Upper lobe of left lung (tissue), 6 donors: ENCODE results near the gene SLCO3A1. TPM values are rescaled to one million over a fixed set of nuclear protein-coding genes. Genes with fewer than 3 reads are reported as not detected.

Source experiments
- ATAC-seq, 2 donors: fragments of 200-7000 bp; cut with Tn5 transposase; one replicate each; pipeline ENCODE4 v1.9.1; 2022; ENCODE audit warnings: mild to moderate bottlenecking in 2 of 2, moderate library complexity in 2 of 2; ENCODE audit not compliant: low FRiP score in 2 of 2
- DNase-seq, 2 donors: peaks; one replicate each; pipeline ENCODE4 v3.0.0-alpha.2; 2019 to 2020
- H3K27ac ChIP-seq, 4 donors: fragments of 200-600 bp; sonication (generic); one replicate each; pipeline ENCODE4 v1.5.1; 2016 to 2019
- H3K27me3 ChIP-seq, 4 donors: fragments of 200-600 bp; sonication (generic); one replicate each; pipeline ENCODE4 v1.5.1; 2017 to 2019
- H3K36me3 ChIP-seq, 4 donors: fragments of 200-600 bp; sonication (generic); one replicate each; pipeline ENCODE4 v1.5.1; 2016 to 2019
- H3K4me1 ChIP-seq, 4 donors: fragments of 200-600 bp; sonication (generic); one replicate each; pipeline ENCODE4 v1.5.1; 2018 to 2019
- H3K4me3 ChIP-seq, 4 donors: fragments of 200-600 bp; sonication (generic); one replicate each; pipeline ENCODE4 v1.5.1; 2017 to 2019; ENCODE audit warnings: mild to moderate bottlenecking in 2 of 4, moderate library complexity in 1 of 4
- H3K9me3 ChIP-seq, 4 donors: fragments of 200-600 bp; sonication (generic); one replicate each; pipeline ENCODE4 v1.5.1; 2018 to 2019
- EP300 ChIP-seq, 4 donors: sonication (generic); formaldehyde crosslinking; IDR thresholded peaks; one replicate each; pipeline ENCODE4 v1.5.1; 2017; ENCODE audit warnings: antibody characterized with exemption in 4 of 4, control low read depth in 2 of 4
- POLR2A ChIP-seq, 4 donors: fragments of 450-650 bp; IDR thresholded peaks; one replicate each; pipeline ENCODE4 v1.5.1; 2016 to 2017; ENCODE audit warnings: antibody characterized with exemption in 4 of 4, mild to moderate bottlenecking in 2 of 4
- POLR2AphosphoS5 ChIP-seq, 2 donors: sonication (generic); formaldehyde crosslinking; IDR thresholded peaks; one replicate each; pipeline ENCODE4 v1.5.1; 2017; ENCODE audit warnings: antibody characterized with exemption in 2 of 2
- WGBS, 2 donors: methylation state at CpG; one replicate each; pipeline ENCODE4 v1.1.5; 2017 to 2018; 5-methylcytosine and 5-hydroxymethylcytosine counted together
- total RNA-seq, 6 donors: library from RNA; depleted of rRNA in 4 of 6; stranded (reverse); fragments of >200 nt in 4 of 6; gene quantifications; one replicate each; pipeline versions ENCODE4 v1.1.0 to v1.2.1, GENCODE V29; 2016 to 2021
- TF ChIP-seq, protein P1 (sequence below), 6 experiments: fragments of 450-650 bp in 4 of 6; fragments of 200-600 bp in 2 of 6; sonication (generic) in 2 of 6; IDR thresholded peaks; one replicate each; pipeline ENCODE4 v1.5.1; 2016 to 2019; ENCODE audit warnings: antibody characterized with exemption in 6 of 6
- donor health status: DM: no; HTN: no; CAD: no; lungs with moderate emphysema.
- donor health status: DM: no; HTN: yes; CAD: no; lungs with severe emphysema.

Gene SLCO3A1
- total RNA-seq, 6 donors from 2014 or later: 29.3 to 56.6 (median 46.7) TPM

DNA sequence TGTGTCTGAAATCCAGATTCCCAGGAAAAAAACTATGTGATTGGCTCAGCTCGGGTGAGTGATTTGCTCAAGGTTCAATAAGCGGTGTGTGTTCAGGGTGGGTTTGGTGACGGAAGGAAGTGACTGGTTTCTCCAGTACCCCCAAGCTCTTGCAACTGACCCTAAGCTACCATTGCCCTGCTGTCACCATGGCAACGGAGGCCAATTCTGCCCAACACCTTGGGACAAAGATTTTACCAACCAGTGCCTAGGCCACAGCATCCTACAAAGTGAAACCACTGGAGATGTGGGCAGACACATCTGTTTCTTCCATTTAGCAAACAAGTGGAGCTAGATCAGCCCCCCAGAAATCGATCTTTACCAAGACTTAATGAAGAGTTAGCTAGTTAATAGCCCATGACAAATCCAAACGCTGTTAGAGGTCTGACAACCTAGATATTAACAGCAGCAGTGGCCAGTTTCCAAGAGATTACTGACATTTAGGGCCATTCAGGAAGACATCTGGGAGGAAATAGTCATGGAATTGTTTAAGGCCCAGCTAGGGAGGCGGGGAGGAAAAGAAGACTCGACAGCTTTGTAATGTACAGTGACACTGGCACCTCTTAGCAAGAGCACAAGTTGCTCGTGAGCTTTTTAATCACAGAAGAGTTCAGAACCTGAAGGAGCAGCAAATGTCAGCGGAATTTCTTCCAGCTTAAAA, 195.9 kb downstream of the SLCO3A1 start:
- WGBS, 2 donors: 64 to 72% methylated on average over 10 of the region's 10 CpGs
- ATAC-seq (no peak), DNase-seq (no peak)
- H3K4me1 ChIP-seq: peaks cover 10 to 15% (median 14%) of the 10 kb centered on the region in 4 donors
- H3K27ac ChIP-seq: peak overlapping the region in 2 of 4 donors; percentile 23 to 55
- TF ChIP-seq POLR2AphosphoS5 (IDR thresholded peaks at IDR 0.05) (no peak), EP300 (IDR thresholded peaks at IDR 0.05) (no peak), POLR2A (IDR thresholded peaks at IDR 0.05) (no peak)
- TF ChIP-seq, protein P1, sequence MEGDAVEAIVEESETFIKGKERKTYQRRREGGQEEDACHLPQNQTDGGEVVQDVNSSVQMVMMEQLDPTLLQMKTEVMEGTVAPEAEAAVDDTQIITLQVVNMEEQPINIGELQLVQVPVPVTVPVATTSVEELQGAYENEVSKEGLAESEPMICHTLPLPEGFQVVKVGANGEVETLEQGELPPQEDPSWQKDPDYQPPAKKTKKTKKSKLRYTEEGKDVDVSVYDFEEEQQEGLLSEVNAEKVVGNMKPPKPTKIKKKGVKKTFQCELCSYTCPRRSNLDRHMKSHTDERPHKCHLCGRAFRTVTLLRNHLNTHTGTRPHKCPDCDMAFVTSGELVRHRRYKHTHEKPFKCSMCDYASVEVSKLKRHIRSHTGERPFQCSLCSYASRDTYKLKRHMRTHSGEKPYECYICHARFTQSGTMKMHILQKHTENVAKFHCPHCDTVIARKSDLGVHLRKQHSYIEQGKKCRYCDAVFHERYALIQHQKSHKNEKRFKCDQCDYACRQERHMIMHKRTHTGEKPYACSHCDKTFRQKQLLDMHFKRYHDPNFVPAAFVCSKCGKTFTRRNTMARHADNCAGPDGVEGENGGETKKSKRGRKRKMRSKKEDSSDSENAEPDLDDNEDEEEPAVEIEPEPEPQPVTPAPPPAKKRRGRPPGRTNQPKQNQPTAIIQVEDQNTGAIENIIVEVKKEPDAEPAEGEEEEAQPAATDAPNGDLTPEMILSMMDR (IDR thresholded peaks at IDR 0.05): no peak
- H3K36me3 ChIP-seq: no peaks in the 10 kb centered on the region
- no peaks in the 10 kb centered on the region for H3K27me3 ChIP-seq
- H3K4me3 ChIP-seq: no peak overlapping the region
- H3K9me3 ChIP-seq: no peaks in the 10 kb centered on the region

DNA sequence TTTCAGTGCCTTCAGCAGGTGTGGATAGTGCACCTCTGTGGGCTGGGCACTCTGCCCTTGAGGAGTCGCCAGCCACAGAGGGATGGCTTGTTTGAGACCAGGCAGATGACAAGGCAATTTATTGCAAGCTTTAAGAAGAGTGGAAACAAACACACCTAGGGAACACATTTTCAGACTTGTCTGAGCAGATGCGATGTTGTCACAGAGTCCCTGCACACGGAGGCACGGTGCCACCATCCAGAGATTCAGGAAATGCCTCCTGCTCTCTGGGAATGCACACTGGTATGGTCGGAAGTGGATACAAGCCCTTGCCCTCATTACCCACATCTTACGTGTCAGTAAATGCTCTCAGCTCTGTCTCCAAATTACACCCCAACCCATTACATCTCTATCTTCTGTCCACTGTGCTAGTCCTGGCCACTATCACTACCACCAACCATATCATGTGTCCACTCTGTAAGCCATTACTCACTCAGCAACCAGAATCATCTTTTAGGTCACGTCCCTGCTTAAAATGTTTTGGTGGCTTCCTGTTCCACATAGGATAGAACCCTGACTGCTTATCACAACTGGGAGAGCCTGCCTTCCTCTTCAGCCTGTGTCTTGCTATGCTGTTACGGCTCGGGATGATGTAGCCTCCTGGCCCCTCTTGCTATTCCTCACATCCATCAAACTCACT, 196.9 kb downstream of the SLCO3A1 start:
- H3K27ac ChIP-seq: peak overlapping the region in 2 of 4 donors; percentile 2 to 55
- WGBS, 2 donors: 70 to 72% methylated on average over 9 of the region's 9 CpGs

DNA sequence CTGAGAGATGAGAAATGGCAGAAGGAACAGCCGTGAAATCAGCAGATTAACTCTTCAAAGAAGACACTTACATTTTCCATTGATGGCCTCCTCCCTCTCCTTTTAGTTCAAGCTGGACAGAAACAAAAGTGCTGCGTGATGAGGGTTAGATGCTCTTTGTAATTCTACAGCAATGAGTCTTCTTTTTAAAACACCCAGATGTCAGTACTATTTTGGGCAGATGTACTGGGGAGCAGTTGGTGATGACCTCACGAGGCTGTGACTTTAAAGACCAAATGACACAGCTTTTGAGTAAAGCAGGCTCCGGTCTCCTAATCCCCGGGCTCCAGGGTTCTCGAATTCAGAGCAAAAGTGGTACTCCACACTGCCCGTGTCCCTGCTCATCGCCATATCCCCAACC, 198.2 kb downstream of the SLCO3A1 start:
- TF ChIP-seq POLR2A (IDR thresholded peaks at IDR 0.05) (no peak), EP300 (IDR thresholded peaks at IDR 0.05) (no peak)
- Histone ChIP-seq H3K4me3 (no peak overlapping the region), H3K27me3 (no peaks in the 10 kb centered on the region), H3K9me3 (no peaks in the 10 kb centered on the region), H3K4me1 (peaks cover 8 to 15% (median 14%) of the 10 kb centered on the region in 4 donors), H3K36me3 (no peaks in the 10 kb centered on the region), H3K27ac (no peak overlapping the region)
- WGBS, 2 donors: 74 to 86% methylated on average over 7 to 8 of the region's 8 CpGs
- DNase-seq: no peak
- no peak for ATAC-seq

More for the DNA sequence above, 196.9 kb downstream of the SLCO3A1 start:
- Histone ChIP-seq H3K9me3 (no peaks in the 10 kb centered on the region), H3K36me3 (no peaks in the 10 kb centered on the region), H3K27me3 (no peaks in the 10 kb centered on the region), H3K4me3 (no peak overlapping the region), H3K4me1 (peaks cover 8 to 15% (median 14%) of the 10 kb centered on the region in 4 donors)
- DNase-seq (no peak), ATAC-seq (no peak)
- no peak for TF ChIP-seq EP300 (IDR thresholded peaks at IDR 0.05)
- TF ChIP-seq POLR2AphosphoS5 (IDR thresholded peaks at IDR 0.05): no peak
- TF ChIP-seq POLR2A (IDR thresholded peaks at IDR 0.05): no peak
- TF ChIP-seq, protein P1 (IDR thresholded peaks at IDR 0.05): no peak

DNA sequence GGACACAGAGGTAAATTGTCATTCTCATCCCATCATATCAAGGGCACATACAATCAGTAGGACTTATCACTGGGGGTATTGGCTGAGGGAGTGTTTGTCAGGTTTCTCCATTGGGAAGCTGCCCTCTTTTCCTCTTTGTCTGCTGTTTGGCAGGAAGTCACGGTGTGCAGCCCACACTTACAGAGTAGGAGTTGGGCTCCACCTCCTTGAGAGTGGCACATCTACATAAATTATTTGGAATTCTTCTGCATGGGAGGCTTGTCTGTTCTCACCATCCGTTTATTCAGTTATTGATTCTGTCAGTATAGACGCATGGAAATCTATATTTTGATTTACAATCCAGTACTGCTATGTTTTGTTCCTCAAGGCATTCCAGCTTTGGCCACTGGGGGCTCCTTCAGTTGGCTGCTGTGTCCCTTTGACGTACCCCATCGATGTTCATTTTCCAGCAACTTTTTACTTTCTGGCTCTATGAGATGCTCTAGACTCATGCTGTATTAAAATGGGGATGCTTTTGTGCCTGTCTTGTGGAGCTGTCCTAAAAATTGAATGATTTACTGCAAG, 200.3 kb downstream of the SLCO3A1 start:
- DNase-seq (no peak), ATAC-seq (no peak)
- Histone ChIP-seq H3K9me3 (no peaks in the 10 kb centered on the region), H3K27me3 (no peaks in the 10 kb centered on the region), H3K36me3 (no peaks in the 10 kb centered on the region), H3K4me1 (peaks cover 8 to 15% (median 13%) of the 10 kb centered on the region in 4 donors), H3K27ac (no peak overlapping the region), H3K4me3 (no peak overlapping the region)
- TF ChIP-seq, protein P1 (IDR thresholded peaks at IDR 0.05): no peak
- no peak for TF ChIP-seq EP300 (IDR thresholded peaks at IDR 0.05)
- no peak for TF ChIP-seq POLR2A (IDR thresholded peaks at IDR 0.05)
- TF ChIP-seq POLR2AphosphoS5 (IDR thresholded peaks at IDR 0.05): no peak
- WGBS, 2 donors: 80 to 86% methylated on average over 5 of the region's 5 CpGs

DNA sequence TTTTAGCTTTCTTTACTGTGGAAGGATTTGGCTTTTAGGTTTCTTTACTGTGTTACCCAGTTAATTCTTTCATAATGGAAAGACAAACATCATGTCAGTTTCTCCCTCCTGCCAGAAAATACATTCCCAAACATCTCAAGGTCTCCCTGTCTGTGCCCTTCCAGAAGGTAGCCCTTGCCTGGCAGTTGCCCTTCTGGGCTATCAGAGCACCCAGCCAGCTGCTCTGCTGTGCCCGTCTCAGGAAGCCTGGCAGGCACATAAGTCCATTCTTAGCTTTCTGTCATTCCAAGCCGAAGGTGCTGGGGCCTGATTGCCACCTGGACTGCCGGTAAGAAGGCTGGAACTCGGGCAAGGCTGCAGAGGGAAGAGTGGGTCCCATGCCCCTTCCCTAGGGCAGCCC, 203.4 kb downstream of the SLCO3A1 start:
- WGBS, 2 donors: 68 to 74% methylated on average over 4 of the region's 4 CpGs
- Histone ChIP-seq H3K4me1 (no peaks in the 10 kb centered on the region), H3K36me3 (no peaks in the 10 kb centered on the region), H3K4me3 (no peak overlapping the region), H3K27ac (no peak overlapping the region), H3K9me3 (no peaks in the 10 kb centered on the region), H3K27me3 (no peaks in the 10 kb centered on the region)
- ATAC-seq (no peak), DNase-seq (no peak)
- TF ChIP-seq EP300 (IDR thresholded peaks at IDR 0.05): no peak
- TF ChIP-seq, protein P1 (IDR thresholded peaks at IDR 0.05): no peak
- no peak for TF ChIP-seq POLR2A (IDR thresholded peaks at IDR 0.05)
- no peak for TF ChIP-seq POLR2AphosphoS5 (IDR thresholded peaks at IDR 0.05)
